Liver (tissue), 9 donors: ENCODE measurements around the gene RASGRP2. TPM values are rescaled to one million over a fixed set of nuclear protein-coding genes. Genes with fewer than 3 reads are reported as not detected.

Experiments used
- DNase-seq: peaks from one replicate; pipeline ENCODE4 v3.0.0-alpha.2; 2017; ENCODE audit warnings: low spot score
- H3K27ac ChIP-seq, 2 donors: one replicate each; pipeline ENCODE4 v1.7.0; 2013; ENCODE audit warnings: inconsistent platforms in 2 of 2, low read length in 2 of 2, control low read depth in 1 of 2, low read depth in 1 of 2, mild to moderate bottlenecking in 1 of 2
- H3K27me3 ChIP-seq, 4 donors: one replicate each; pipeline versions ENCODE4 v1.6.1 to v1.7.0; 2013; ENCODE audit warnings: low read length in 3 of 4, inconsistent platforms in 1 of 4, mild to moderate bottlenecking in 1 of 4, moderate library complexity in 1 of 4; ENCODE audit not compliant: control insufficient read depth in 4 of 4, insufficient read depth in 4 of 4
- H3K36me3 ChIP-seq, 4 donors: one replicate each; pipeline versions ENCODE4 v1.6.1 to v1.7.0; 2013; ENCODE audit warnings: low read length in 3 of 4, mild to moderate bottlenecking in 3 of 4, low read depth in 1 of 4, moderate library complexity in 1 of 4; ENCODE audit not compliant: control insufficient read depth in 4 of 4, insufficient read depth in 3 of 4
- H3K4me1 ChIP-seq, 4 donors: one replicate each; pipeline versions ENCODE4 v1.6.1 to v1.7.0; 2013; ENCODE audit warnings: low read length in 3 of 4, mild to moderate bottlenecking in 3 of 4, moderate library complexity in 1 of 4; ENCODE audit not compliant: control insufficient read depth in 4 of 4, insufficient read depth in 4 of 4
- H3K4me3 ChIP-seq, 3 donors: one replicate each; pipeline versions ENCODE4 v1.6.1 to v1.7.0; 2013; ENCODE audit warnings: low read length in 3 of 3, control low read depth in 1 of 3, low read depth in 1 of 3, mild to moderate bottlenecking in 1 of 3
- H3K9ac ChIP-seq, 2 donors: one replicate each; pipeline ENCODE4 v1.7.0; 2013; ENCODE audit warnings: low read length in 2 of 2, mild to moderate bottlenecking in 2 of 2, moderate library complexity in 2 of 2, control low read depth in 1 of 2, low read depth in 1 of 2
- H3K9me3 ChIP-seq, 4 donors: one replicate each; pipeline versions ENCODE4 v1.6.1 to v1.7.0; 2013; ENCODE audit warnings: low read length in 3 of 4; ENCODE audit not compliant: control insufficient read depth in 4 of 4
- ATF3 ChIP-seq: IDR thresholded peaks from 2 replicates; pipeline ENCODE4 v1.6.1; 2016; ENCODE audit warnings: antibody characterized with exemption
- CTCF ChIP-seq: fragments of 150-350 bp; IDR thresholded peaks from 2 replicates; pipeline ENCODE4 v1.5.1; 2017; ENCODE audit warnings: improper control_type of control experiment, low read depth, low read length; ENCODE audit not compliant: missing input control
- EGR1 ChIP-seq, 2 donors: IDR thresholded peaks; 2 replicates each; pipeline ENCODE4 v1.6.1; 2016 to 2018; ENCODE audit warnings: antibody characterized with exemption in 2 of 2, low read depth in 2 of 2
- FOXA1 ChIP-seq: IDR thresholded peaks from 2 replicates; pipeline ENCODE4 v1.6.1; 2016; ENCODE audit warnings: antibody characterized with exemption
- FOXA2 ChIP-seq: IDR thresholded peaks from 2 replicates; pipeline ENCODE4 v1.6.1; 2016; ENCODE audit warnings: antibody characterized with exemption
- GABPA ChIP-seq, 2 donors: IDR thresholded peaks in 1 of 2; conservative IDR thresholded peaks in 1 of 2; 2 replicates each; pipeline ENCODE4 v1.6.1; 2016; ENCODE audit warnings: antibody characterized with exemption in 2 of 2, mild to moderate bottlenecking in 1 of 2, moderate library complexity in 1 of 2
- HNF4A ChIP-seq, 2 donors: conservative IDR thresholded peaks; 2 replicates each; pipeline ENCODE4 v1.6.1; 2016; ENCODE audit warnings: antibody characterized with exemption in 2 of 2, mild to moderate bottlenecking in 2 of 2
- HNF4G ChIP-seq: IDR thresholded peaks from 2 replicates; pipeline ENCODE4 v1.6.1; 2016; ENCODE audit warnings: antibody characterized with exemption
- NR2F2 ChIP-seq: IDR thresholded peaks from 2 replicates; pipeline ENCODE4 v1.6.1; 2016; ENCODE audit warnings: antibody characterized with exemption
- RAD21 ChIP-seq, 2 donors: IDR thresholded peaks; 2 replicates each; pipeline ENCODE4 v1.6.1; 2016; ENCODE audit warnings: antibody characterized with exemption in 2 of 2, mild to moderate bottlenecking in 2 of 2
- RXRA ChIP-seq, 2 donors: IDR thresholded peaks; 2 replicates each; pipeline ENCODE4 v1.6.1; 2017 to 2018; ENCODE audit warnings: antibody characterized with exemption in 2 of 2, mild to moderate bottlenecking in 1 of 2
- SP1 ChIP-seq: IDR thresholded peaks from 2 replicates; pipeline ENCODE4 v1.6.1; 2018; ENCODE audit warnings: antibody characterized with exemption, mild to moderate bottlenecking
- TAF1 ChIP-seq: conservative IDR thresholded peaks from 2 replicates; pipeline ENCODE4 v1.6.1; 2016; ENCODE audit warnings: antibody characterized with exemption, mild to moderate bottlenecking
- YY1 ChIP-seq: IDR thresholded peaks from 2 replicates; pipeline ENCODE4 v1.6.1; 2016; ENCODE audit warnings: antibody characterized with exemption, mild to moderate bottlenecking
- WGBS: extraction: QIAGEN DNeasy Blood & Tissue Kit; methylation state at CpG from one replicate; pipeline ENCODE4 v1.1.7; 2013; 5-methylcytosine and 5-hydroxymethylcytosine counted together
- polyA plus RNA-seq, 2 donors: library from polyadenylated mRNA; stranded (reverse) in 1 of 2; unstranded in 1 of 2; fragments of 200-250 nt in 1 of 2; fragments of >200 nt in 1 of 2; fragmentation: Nextera tagmentation in 1 of 2; extraction: Ambion mirVana in 1 of 2; gene quantifications; one replicate each; pipeline versions ENCODE4 v1.2.1 to v1.2.3, GENCODE V29; 2013 to 2015
- total RNA-seq, 2 donors: library from RNA; depleted of rRNA; stranded (reverse); fragments of >200 nt; gene quantifications; one replicate each; pipeline ENCODE4 v1.2.3, GENCODE V29; 2014
- TF ChIP-seq, protein P1 (sequence below): IDR thresholded peaks from 2 replicates; pipeline ENCODE4 v1.6.1; 2016; ENCODE audit warnings: antibody characterized with exemption
- TF ChIP-seq, protein P2 (sequence below): IDR thresholded peaks from 2 replicates; pipeline ENCODE4 v1.6.1; 2016; ENCODE audit warnings: antibody characterized with exemption
- TF ChIP-seq, protein P3 (sequence below): IDR thresholded peaks from 2 replicates; pipeline ENCODE4 v1.6.1; 2016; ENCODE audit warnings: antibody characterized with exemption, mild to moderate bottlenecking
- donor health status: healthy.
- donor health status: healthy.
- donor health status: healthy.
- donor health status: healthy.
- donor health status: healthy.

The RASGRP2 gene
- total and polyA plus RNA-seq, 4 donors: 2.7 to 14.9 (median 8.7) TPM

DNA sequence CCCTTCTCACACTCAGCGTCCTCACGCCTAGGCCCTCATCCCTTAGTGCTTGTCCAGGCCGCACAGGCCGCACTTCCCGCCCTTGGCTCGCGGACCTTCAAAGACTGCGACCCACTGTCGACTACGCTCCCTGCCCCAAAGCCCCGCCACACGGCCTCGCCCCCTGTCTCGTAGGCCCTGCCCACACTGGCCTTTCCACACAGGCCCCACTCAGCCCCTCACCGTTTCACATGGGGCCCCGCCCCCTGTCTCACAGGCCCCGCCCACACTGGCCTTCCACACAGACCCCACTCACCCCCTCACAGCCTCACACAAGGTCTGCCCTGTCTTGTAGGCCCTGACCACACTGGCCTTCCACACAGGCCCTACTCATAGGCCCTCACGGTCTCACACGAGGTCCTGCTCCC, 32.0 kb downstream of the RASGRP2 start:
- no peaks in the 10 kb centered on the region for H3K9me3 ChIP-seq
- peaks cover 2 to 9% (median 5%) of the 10 kb centered on the region in 4 donors for H3K4me1 ChIP-seq
- TF ChIP-seq, protein P1, sequence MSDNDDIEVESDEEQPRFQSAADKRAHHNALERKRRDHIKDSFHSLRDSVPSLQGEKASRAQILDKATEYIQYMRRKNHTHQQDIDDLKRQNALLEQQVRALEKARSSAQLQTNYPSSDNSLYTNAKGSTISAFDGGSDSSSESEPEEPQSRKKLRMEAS: no peak
- TF ChIP-seq RAD21 (IDR thresholded peaks at IDR 0.05): no peak
- TF ChIP-seq NR2F2: no peak
- TF ChIP-seq FOXA2: no peak
- TF ChIP-seq, protein P2, sequence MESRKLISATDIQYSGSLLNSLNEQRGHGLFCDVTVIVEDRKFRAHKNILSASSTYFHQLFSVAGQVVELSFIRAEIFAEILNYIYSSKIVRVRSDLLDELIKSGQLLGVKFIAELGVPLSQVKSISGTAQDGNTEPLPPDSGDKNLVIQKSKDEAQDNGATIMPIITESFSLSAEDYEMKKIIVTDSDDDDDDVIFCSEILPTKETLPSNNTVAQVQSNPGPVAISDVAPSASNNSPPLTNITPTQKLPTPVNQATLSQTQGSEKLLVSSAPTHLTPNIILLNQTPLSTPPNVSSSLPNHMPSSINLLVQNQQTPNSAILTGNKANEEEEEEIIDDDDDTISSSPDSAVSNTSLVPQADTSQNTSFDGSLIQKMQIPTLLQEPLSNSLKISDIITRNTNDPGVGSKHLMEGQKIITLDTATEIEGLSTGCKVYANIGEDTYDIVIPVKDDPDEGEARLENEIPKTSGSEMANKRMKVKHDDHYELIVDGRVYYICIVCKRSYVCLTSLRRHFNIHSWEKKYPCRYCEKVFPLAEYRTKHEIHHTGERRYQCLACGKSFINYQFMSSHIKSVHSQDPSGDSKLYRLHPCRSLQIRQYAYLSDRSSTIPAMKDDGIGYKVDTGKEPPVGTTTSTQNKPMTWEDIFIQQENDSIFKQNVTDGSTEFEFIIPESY: no peak
- TF ChIP-seq HNF4G: no peak
- TF ChIP-seq, protein P3, sequence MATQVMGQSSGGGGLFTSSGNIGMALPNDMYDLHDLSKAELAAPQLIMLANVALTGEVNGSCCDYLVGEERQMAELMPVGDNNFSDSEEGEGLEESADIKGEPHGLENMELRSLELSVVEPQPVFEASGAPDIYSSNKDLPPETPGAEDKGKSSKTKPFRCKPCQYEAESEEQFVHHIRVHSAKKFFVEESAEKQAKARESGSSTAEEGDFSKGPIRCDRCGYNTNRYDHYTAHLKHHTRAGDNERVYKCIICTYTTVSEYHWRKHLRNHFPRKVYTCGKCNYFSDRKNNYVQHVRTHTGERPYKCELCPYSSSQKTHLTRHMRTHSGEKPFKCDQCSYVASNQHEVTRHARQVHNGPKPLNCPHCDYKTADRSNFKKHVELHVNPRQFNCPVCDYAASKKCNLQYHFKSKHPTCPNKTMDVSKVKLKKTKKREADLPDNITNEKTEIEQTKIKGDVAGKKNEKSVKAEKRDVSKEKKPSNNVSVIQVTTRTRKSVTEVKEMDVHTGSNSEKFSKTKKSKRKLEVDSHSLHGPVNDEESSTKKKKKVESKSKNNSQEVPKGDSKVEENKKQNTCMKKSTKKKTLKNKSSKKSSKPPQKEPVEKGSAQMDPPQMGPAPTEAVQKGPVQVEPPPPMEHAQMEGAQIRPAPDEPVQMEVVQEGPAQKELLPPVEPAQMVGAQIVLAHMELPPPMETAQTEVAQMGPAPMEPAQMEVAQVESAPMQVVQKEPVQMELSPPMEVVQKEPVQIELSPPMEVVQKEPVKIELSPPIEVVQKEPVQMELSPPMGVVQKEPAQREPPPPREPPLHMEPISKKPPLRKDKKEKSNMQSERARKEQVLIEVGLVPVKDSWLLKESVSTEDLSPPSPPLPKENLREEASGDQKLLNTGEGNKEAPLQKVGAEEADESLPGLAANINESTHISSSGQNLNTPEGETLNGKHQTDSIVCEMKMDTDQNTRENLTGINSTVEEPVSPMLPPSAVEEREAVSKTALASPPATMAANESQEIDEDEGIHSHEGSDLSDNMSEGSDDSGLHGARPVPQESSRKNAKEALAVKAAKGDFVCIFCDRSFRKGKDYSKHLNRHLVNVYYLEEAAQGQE: no peak
- no peak for TF ChIP-seq YY1
- no peak for TF ChIP-seq ATF3
- TF ChIP-seq SP1: no peak
- no peak for TF ChIP-seq RXRA (IDR thresholded peaks at IDR 0.05)
- no peak for TF ChIP-seq TAF1
- TF ChIP-seq FOXA1: no peak
- TF ChIP-seq HNF4A (conservative IDR thresholded peaks at IDR 0.05): no peak
- no peak for TF ChIP-seq GABPA (IDR thresholded peaks at IDR 0.05 in 1 of 2, conservative IDR thresholded peaks at IDR 0.05 in 1 of 2)
- no peak for TF ChIP-seq EGR1 (IDR thresholded peaks at IDR 0.05; ENCODE audit: low read depth in 2 of 2)
- no peak for TF ChIP-seq CTCF
- no peak overlapping the region for H3K9ac ChIP-seq
- DNase-seq: no peak
- peaks cover 15 to 27% (median 18%) of the 10 kb centered on the region in 4 donors for H3K27me3 ChIP-seq
- 50% methylated on average over 19 of the region's 19 CpGs for WGBS
- H3K4me3 ChIP-seq: no peak overlapping the region
- H3K36me3 ChIP-seq: no peaks in the 10 kb centered on the region
- H3K27ac ChIP-seq: no peak overlapping the region
